ENCODE results near the gene LAMC3. TPM values are rescaled to one million over a fixed set of nuclear protein-coding genes. Genes with fewer than 3 reads are reported as not detected.

LAMC3 gene
- total RNA-seq, 1 experiment from 2014 or later = not detected

GRCh38 chr9:131015876-131016397 is 7.0 kb downstream of the LAMC3 start:
- Histone ChIP-seq H3K4me3 (no peak overlapping the region), H3K27ac (no peak overlapping the region), H3K27me3 (replicated peaks) (peaks cover 8% of the 10 kb centered on the region), H3K9me3 (replicated peaks) (no peaks in the 10 kb centered on the region), H3K36me3 (no peaks in the 10 kb centered on the region), H3K4me1 (replicated peaks) (0 out of 2 replicates have a peak, but pooled peaks cover 3% of the 10 kb centered on the region)
- DNase-seq (ENCODE audit: low read depth in 1 of 2, low spot score in 2 of 2) = no peak

DNA sequence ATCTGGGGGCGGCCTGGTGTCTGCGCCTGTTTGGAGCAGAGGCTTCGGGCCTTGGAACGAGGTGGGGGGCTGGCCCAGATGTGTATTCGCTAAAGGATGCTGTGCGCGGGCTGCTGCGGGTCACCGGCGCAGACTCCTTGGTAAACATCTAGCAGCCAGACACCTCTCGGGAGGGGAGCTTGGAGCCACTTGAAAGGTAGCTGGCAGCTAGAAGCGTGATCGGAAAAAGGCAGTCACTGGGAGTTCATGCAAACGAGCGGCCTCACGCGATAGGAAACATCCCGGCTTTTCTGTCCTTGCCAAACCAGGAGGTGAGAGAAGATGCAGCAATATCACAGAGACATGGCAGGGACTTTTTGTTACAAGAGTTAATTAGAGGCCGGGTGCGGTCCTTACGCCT is 8.1 kb downstream of the LAMC3 start:
- Histone ChIP-seq H3K4me1 (replicated peaks) (0 out of 2 replicates have a peak, but pooled peaks cover 3% of the 10 kb centered on the region), H3K27me3 (replicated peaks) (peaks cover 5% of the 10 kb centered on the region), H3K36me3 (no peaks in the 10 kb centered on the region), H3K27ac (no peak overlapping the region), H3K4me3 (no peak overlapping the region), H3K9me3 (replicated peaks) (no peaks in the 10 kb centered on the region)
- DNase-seq (ENCODE audit: low read depth in 1 of 2, low spot score in 2 of 2) = no peak

DNA sequence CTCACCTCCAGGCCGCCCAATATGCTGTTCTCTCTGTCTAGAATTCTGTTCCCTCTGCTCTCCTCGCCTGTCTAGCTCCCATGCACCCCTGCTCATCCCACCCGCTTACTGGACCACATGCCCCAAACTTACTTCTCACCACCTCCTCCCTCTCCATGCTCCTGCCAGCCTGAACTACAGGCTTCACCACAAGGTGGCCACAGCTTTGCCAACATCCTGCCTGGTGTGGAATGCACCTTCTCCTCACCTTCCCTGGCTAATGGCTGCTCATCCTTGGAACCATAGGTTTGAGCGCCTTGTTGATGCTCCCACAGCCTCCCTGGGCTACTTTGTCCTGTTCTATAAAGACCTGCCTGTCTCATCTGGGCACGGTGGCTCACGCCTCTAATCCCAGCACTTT is 9.6 kb downstream of the LAMC3 start:
- H3K27me3 ChIP-seq (replicated peaks) = no peaks in the 10 kb centered on the region; the same call in none of the 2 replicates
- H3K9me3 ChIP-seq (replicated peaks) = no peaks in the 10 kb centered on the region
- H3K27ac ChIP-seq = no peak overlapping the region
- H3K36me3 ChIP-seq = no peaks in the 10 kb centered on the region
- 0 out of 2 replicates have a peak, but pooled peaks cover 3% of the 10 kb centered on the region for H3K4me1 ChIP-seq (replicated peaks)
- H3K4me3 ChIP-seq = no peak overlapping the region
- no peak for DNase-seq (ENCODE audit: low read depth in 1 of 2, low spot score in 2 of 2)

DNA sequence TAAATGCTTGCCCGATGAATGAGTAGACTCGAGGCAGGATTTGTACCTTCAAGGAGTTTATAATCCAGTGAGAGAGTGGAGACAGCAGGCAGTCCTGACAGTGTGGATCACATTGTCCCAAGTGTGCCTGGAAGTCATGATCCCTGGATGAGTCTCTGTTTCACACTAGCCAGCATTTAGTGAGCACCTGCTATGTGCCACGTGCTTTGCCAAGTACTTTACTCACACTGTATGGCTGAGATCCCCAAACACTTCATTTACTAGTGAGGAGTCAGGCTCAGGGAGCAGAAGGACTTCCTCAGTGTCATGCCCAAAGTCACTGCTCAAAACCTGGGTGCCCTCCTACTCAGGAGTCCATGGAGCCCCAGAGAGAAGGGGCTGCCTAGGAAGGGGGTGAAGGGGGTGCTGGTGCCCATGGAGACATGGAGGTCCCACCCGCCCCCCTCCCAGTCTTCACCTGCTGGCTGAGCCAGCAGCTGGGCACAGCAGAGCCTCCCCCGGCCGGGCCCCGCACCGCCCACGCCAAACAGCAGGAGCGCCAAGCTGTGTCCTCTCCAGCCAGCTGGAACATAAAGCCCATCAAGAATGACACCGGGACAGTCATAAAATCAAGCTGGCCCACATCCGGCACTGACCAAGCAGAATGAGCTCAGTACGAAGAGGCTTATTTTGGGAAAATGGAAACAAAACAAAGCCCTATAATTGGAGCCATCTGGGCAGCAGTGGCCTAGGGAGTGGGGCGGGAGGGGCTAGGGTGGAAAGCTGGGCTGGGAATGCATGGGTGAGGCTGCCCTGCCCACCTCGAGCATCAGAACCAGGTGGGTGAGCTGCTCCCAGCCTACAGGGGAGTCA is 10.6 kb downstream of the LAMC3 start:
- H3K4me3 ChIP-seq = no peak overlapping the region
- no peak overlapping the region for H3K27ac ChIP-seq
- H3K4me1 ChIP-seq (replicated peaks) = 0 out of 2 replicates have a peak, but pooled peaks cover 3% of the 10 kb centered on the region
- no peaks in the 10 kb centered on the region; the same call in none of the 2 replicates for H3K27me3 ChIP-seq (replicated peaks)
- no peaks in the 10 kb centered on the region for H3K36me3 ChIP-seq
- peak in 1 of 2 experiments; percentile 19 for DNase-seq (ENCODE audit: low read depth in 1 of 2, low spot score in 2 of 2)
- no peaks in the 10 kb centered on the region for H3K9me3 ChIP-seq (replicated peaks)

- H3K4me3 ChIP-seq = no peak overlapping the region
- H3K36me3 ChIP-seq = no peaks in the 10 kb centered on the region
- H3K27ac ChIP-seq = no peak overlapping the region
- H3K4me1 ChIP-seq (replicated peaks) = 0 out of 2 replicates have a peak, but pooled peaks cover 3% of the 10 kb centered on the region
- no peaks in the 10 kb centered on the region; the same call in none of the 2 replicates for H3K27me3 ChIP-seq (replicated peaks)
- DNase-seq (ENCODE audit: low read depth in 1 of 2, low spot score in 2 of 2) = no peak
- H3K9me3 ChIP-seq (replicated peaks) = no peaks in the 10 kb centered on the region
Measured at GRCh38 chr9:131020388-131020787, 11.4 kb downstream of the LAMC3 start.

- Histone ChIP-seq H3K27ac (no peak overlapping the region), H3K4me1 (replicated peaks) (0 out of 2 replicates have a peak, but pooled peaks cover 3% of the 10 kb centered on the region), H3K4me3 (no peak overlapping the region), H3K27me3 (replicated peaks) (no peaks in the 10 kb centered on the region; the same call in none of the 2 replicates), H3K9me3 (replicated peaks) (no peaks in the 10 kb centered on the region), H3K36me3 (no peaks in the 10 kb centered on the region)
- no peak for DNase-seq (ENCODE audit: low read depth in 1 of 2, low spot score in 2 of 2)
Measured at GRCh38 chr9:131020862-131021261, 11.9 kb downstream of the LAMC3 start.

GRCh38 chr9:131021785-131022184 is 12.8 kb downstream of the LAMC3 start:
- Histone ChIP-seq H3K4me3 (no peak overlapping the region), H3K27me3 (replicated peaks) (no peaks in the 10 kb centered on the region; the same call in none of the 2 replicates), H3K27ac (no peak overlapping the region), H3K9me3 (replicated peaks) (no peaks in the 10 kb centered on the region), H3K4me1 (replicated peaks) (0 out of 2 replicates have a peak, but pooled peaks cover 3% of the 10 kb centered on the region), H3K36me3 (no peaks in the 10 kb centered on the region)
- no peak for DNase-seq (ENCODE audit: low read depth in 1 of 2, low spot score in 2 of 2)

GRCh38 chr9:131024978-131025868 is 16.2 kb downstream of the LAMC3 start:
- H3K27me3 ChIP-seq (replicated peaks) = peaks cover 2% of the 10 kb centered on the region; the same call in 1 of the 2 replicates
- DNase-seq (ENCODE audit: low read depth in 1 of 2, low spot score in 2 of 2) = no peak
- 0 out of 2 replicates have a peak, but pooled peaks cover under 1% of the 10 kb centered on the region for H3K4me1 ChIP-seq (replicated peaks)
- H3K9me3 ChIP-seq (replicated peaks) = no peaks in the 10 kb centered on the region
- no peak overlapping the region for H3K27ac ChIP-seq
- H3K36me3 ChIP-seq = no peaks in the 10 kb centered on the region
- no peak overlapping the region for H3K4me3 ChIP-seq

GRCh38 chr9:131025953-131026858 is 17.2 kb downstream of the LAMC3 start:
- Histone ChIP-seq H3K4me3 (no peak overlapping the region), H3K27ac (no peak overlapping the region), H3K9me3 (replicated peaks) (no peaks in the 10 kb centered on the region), H3K4me1 (replicated peaks) (no peaks in the 10 kb centered on the region), H3K27me3 (replicated peaks) (peaks cover 4% of the 10 kb centered on the region; the same call in 1 of the 2 replicates), H3K36me3 (no peaks in the 10 kb centered on the region)
- peak in 1 of 2 experiments; percentile 40 for DNase-seq (ENCODE audit: low read depth in 1 of 2, low spot score in 2 of 2)

GRCh38 chr9:131027048-131027871 is 18.3 kb downstream of the LAMC3 start:
- Histone ChIP-seq H3K36me3 (no peaks in the 10 kb centered on the region), H3K27ac (no peak overlapping the region), H3K27me3 (replicated peaks) (peaks cover 7% of the 10 kb centered on the region; the same call in 1 of the 2 replicates), H3K4me1 (replicated peaks) (no peaks in the 10 kb centered on the region), H3K9me3 (replicated peaks) (no peaks in the 10 kb centered on the region), H3K4me3 (no peak overlapping the region)
- DNase-seq (ENCODE audit: low read depth in 1 of 2, low spot score in 2 of 2) = no peak

DNA sequence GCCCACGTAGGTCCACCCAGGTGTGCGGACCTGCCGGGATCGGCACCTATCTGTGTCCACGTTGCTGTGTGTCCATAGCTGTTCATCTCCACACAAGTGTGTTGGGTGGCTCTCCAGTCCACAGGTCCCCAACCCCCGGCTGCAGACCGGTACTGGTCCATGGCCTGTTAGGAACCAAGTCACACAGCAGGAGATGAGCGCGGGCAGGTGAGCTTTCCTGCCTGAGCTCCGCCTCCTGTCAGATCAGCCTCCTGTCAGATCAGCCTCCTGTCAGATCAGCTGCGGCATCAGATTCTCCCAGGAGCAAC is 18.9 kb downstream of the LAMC3 start:
- H3K27ac ChIP-seq = no peak overlapping the region
- no peaks in the 10 kb centered on the region for H3K9me3 ChIP-seq (replicated peaks)
- H3K27me3 ChIP-seq (replicated peaks) = peaks cover 7% of the 10 kb centered on the region; the same call in 1 of the 2 replicates
- no peaks in the 10 kb centered on the region for H3K36me3 ChIP-seq
- no peak for DNase-seq (ENCODE audit: low read depth in 1 of 2, low spot score in 2 of 2)
- H3K4me3 ChIP-seq = no peak overlapping the region
- H3K4me1 ChIP-seq (replicated peaks) = no peaks in the 10 kb centered on the region

DNA sequence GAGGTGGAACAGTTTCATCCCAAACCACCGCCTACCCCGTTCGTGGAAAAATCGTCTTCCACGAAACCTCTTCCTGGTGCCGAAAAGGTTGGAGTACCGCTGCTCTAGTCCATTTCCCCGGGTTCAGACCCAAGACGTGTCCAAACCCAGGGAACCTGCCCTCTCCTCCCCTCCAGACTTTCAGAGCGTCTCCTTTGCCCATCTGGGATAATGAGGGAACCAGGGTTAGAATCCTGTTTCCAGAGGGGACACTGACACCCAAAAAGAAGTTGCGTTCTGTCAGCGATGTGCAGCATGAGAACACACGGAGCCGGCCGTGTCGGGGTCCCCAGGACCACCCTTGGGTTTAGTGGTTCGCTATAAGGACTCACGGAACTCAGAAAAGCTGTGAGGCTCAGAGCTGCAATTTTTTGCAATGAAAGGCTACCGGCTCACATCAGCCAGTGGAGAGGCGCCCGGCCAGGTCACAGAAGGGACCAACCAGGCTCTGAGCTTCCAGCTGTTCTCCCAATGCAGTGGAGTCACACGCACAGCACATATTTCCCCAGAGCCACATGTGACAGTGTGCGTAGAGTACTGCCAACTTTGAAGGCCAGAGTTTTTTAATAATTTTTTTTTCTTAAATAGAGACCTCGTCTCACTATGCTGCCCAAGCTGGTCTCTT is 19.4 kb downstream of the LAMC3 start:
- DNase-seq (ENCODE audit: low read depth in 1 of 2, low spot score in 2 of 2) = no peak
- Histone ChIP-seq H3K4me3 (no peak overlapping the region), H3K9me3 (replicated peaks) (no peaks in the 10 kb centered on the region), H3K27me3 (replicated peaks) (peaks cover 7% of the 10 kb centered on the region; the same call in 1 of the 2 replicates), H3K4me1 (replicated peaks) (no peaks in the 10 kb centered on the region), H3K27ac (no peak overlapping the region), H3K36me3 (no peaks in the 10 kb centered on the region)

All from SJSA1 (cell line).